Measurements from ENCODE around the gene EML1.

Gene EML1

GRCh38 chr14:99793213-99794150 is at the start of gene EML1:
TSS of gene EML1 (plus strand) at chr14:99793413. CDS start at chr14:99793477, 64 bp downstream.
- DNase-seq (ENCODE audit: low read depth in 1 of 2, low spot score in 1 of 2), result peak; percentile 54 to 67

- no peak for DNase-seq (ENCODE audit: low read depth in 1 of 2, low spot score in 1 of 2)
These were observed 48.9 kb upstream of the EML1 start for GRCh38 chr14:99744199-99744872.

GRCh38 chr14:99744873-99745224 is 48.4 kb upstream of the EML1 start:
- no peak for DNase-seq (ENCODE audit: low read depth in 1 of 2, low spot score in 1 of 2)

- no peak for DNase-seq (ENCODE audit: low read depth in 1 of 2, low spot score in 1 of 2)
These were observed 47.8 kb upstream of the EML1 start for GRCh38 chr14:99745307-99745951.

GRCh38 chr14:99747167-99747566 is 46.0 kb upstream of the EML1 start:
- no peak for DNase-seq (ENCODE audit: low read depth in 1 of 2, low spot score in 1 of 2)

- no peak for DNase-seq (ENCODE audit: low read depth in 1 of 2, low spot score in 1 of 2)
These were observed 45.5 kb upstream of the EML1 start for GRCh38 chr14:99747582-99748330.

- no peak for DNase-seq (ENCODE audit: low read depth in 1 of 2, low spot score in 1 of 2)
These were observed 44.7 kb upstream of the EML1 start for GRCh38 chr14:99748529-99748928.

GRCh38 chr14:99749142-99749541 is 44.1 kb upstream of the EML1 start:
- DNase-seq (ENCODE audit: low read depth in 1 of 2, low spot score in 1 of 2), result no peak

- DNase-seq (ENCODE audit: low read depth in 1 of 2, low spot score in 1 of 2), result no peak
These were observed 43.2 kb upstream of the EML1 start for GRCh38 chr14:99749763-99750715.

GRCh38 chr14:99750746-99751450 is 42.3 kb upstream of the EML1 start:
- no peak for DNase-seq (ENCODE audit: low read depth in 1 of 2, low spot score in 1 of 2)

- DNase-seq (ENCODE audit: low read depth in 1 of 2, low spot score in 1 of 2), result no peak
These were observed 41.4 kb upstream of the EML1 start for GRCh38 chr14:99751539-99752485.

- DNase-seq (ENCODE audit: low read depth in 1 of 2, low spot score in 1 of 2), result no peak
These were observed 40.6 kb upstream of the EML1 start for GRCh38 chr14:99752486-99753121.

- DNase-seq (ENCODE audit: low read depth in 1 of 2, low spot score in 1 of 2), result no peak
These were observed 39.7 kb upstream of the EML1 start for GRCh38 chr14:99753225-99754140.

- DNase-seq (ENCODE audit: low read depth in 1 of 2, low spot score in 1 of 2), result no peak
These were observed 38.8 kb upstream of the EML1 start for GRCh38 chr14:99754141-99755067.

- DNase-seq (ENCODE audit: low read depth in 1 of 2, low spot score in 1 of 2), result no peak
These were observed 38.2 kb upstream of the EML1 start for GRCh38 chr14:99755068-99755405.

Data from stimulated activated CD4-positive, alpha-beta T cell treated with anti-CD3 and anti-CD28 coated beads, Interleukin-15, amount 100 ng/mL, for 1 hour (primary cell).